Central memory CD4-positive, alpha-beta T cell (primary cell): ENCODE data around the gene TMEM38A.
"Not testable (repeated sequence)": the region's sequence is repeated elsewhere in the genome, so short reads cannot be mapped to it uniquely, and the experiment has no call there.

ENCODE experiments used
- DNase-seq: peaks from one replicate; pipeline ENCODE4 v3.0.0; 2022

TMEM38A gene

DNA sequence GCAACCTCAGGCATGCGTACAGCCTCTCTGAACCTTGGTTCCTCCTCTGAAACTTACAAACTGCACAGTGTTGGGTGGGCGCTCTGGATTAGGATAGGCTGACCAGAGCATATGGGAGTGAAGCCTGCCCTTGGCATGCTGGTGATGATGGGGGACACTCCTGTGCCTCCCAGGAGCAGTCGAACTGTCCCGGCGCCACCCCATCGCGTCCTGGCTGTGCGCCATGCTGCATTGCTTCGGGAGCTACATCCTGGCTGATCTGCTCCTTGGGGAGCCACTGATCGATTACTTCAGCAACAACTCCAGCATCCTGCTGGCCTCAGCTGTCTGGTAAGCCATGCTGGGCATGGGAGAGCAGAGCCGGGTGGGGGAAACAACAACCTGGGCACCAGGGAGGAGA is 18.9 kb downstream of the TMEM38A start:
- no peak for DNase-seq

DNA sequence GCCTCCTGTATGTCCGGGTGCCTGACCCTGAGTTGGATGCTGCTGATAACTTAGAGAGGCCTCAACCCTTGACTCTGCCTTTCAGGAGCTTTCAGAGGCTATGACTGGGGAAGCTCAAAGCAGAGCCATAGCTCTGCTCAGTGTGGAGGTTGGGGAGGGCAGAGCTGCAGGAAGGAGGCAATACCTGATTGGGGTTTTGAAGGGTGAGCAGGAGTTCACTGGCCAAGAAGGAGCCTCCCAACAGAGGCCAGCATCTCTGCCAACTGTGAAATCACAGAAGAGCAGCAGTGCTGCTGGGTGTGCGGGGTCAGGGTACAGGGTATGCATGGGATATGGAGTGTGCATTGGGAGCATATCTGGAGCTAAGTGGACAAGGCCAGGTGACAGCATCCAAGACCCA is 21.6 kb downstream of the TMEM38A start:
- DNase-seq, result no peak

DNA sequence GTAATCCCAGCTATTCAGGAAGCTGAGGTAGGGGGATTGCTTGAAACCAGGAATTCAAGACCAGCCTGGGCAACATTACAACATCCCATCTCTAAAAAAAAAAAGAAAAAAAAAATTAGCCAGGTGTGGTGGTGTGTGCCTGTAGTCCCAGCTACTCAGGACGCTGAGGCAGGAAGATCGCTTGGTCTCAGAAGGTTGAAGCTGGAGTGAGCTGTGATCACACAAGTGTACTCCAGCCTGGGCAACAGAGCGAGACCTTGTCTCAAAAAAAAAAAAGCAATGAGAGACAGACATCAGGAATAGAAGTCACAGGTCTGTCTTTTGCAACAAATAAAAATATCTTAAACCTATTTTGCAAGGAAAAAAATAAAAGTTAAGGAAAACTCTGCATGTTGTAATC is 23.3 kb downstream of the TMEM38A start:
- DNase-seq, result no peak

DNA sequence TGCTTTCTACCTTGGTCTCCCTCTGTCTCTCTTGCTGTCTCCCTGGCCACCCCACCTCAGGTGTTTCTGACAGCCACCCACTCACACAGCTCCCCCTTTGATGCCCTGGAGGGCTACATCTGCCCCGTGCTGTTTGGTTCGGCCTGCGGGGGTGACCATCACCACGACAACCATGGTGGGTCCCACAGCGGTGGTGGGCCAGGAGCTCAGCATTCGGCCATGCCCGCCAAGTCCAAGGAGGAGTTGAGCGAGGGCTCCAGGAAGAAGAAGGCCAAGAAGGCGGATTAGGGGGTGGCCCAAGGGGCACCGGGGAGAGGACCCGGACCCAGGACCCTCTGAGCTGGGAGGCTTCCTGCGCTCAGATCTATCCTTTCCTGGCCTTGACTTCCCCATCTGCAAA is 27.1 kb downstream of the TMEM38A start:
- DNase-seq, result no peak

DNA sequence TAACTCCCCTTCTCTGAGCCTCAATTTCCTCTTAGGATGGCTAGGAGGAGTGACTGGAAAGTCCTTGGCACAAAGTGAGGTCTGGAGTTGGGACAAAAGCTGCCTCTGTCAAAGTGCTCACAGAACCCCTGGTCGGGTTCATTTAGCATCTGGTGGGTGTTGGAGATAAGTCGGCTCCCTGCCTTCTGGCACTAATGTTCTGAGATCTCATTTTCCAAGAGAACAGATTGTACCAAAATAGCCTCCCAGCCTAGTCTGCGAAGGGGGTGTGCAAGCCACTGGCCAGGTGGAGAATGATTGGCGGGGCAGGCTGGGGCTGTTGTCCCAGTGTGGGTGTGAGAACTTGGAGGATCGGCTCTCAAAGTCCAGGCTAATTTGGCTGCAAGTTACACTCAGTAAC is 38.0 kb downstream of the TMEM38A start:
- no peak for DNase-seq

DNA sequence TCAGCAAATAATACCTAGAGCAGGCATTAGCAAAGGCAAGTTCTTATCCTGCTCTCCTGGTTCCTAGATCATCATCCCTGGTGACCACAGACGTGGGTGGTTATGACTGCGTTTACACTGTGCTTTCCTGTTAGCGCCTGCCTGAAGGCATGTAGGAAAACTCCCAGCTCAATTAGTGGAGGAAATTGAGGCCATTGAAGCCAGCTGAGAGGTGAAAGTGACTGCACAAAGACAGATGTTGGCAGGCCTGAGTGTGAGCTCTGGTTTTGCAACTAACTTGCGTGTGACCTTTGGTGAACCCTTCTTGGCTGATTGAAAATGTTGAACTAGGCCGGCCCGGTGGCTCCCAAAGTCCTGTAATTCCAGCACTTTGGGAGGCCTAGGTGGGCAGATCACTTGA is 41.2 kb downstream of the TMEM38A start:
- DNase-seq, result no peak

DNA sequence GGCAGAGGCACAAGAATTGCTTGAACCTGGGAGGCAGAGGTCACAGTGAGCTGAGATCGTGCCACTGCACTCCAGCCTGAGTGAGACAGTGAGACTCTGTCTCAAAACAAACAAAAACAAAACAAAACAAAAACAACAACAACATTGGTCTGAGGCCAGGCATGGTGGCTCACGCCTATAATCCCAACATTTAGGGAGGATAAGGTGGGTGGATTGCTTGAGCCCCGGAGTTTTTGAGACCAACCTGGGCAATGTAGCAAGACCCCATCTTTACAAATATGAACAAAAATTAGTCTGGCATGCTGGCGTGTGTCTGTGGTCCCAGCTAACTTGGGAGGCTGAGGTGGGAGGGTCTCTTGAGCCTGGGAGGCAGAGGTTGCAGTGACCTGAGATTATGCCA is 42.7 kb downstream of the TMEM38A start:
- no peak for DNase-seq

DNA sequence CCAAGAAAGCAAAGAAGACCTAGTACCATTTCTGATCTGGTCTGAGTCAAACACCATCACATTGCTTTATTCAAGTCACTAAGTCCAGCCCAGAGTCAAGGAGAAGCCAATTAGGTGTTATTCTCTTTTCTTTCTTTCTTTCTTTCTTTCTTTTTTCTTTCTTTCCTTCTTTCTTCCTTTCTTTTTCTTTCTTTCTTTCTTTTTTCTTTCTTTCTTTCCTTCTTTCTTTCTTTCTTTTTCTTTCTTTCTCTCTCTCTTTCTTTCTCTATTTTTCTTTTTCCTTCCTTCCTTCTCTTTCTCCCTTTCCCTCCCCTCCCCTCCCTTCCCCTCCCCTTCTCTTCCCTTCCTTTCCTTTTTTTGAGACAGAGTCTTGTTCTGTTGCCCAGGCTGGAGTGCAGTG is 49.9 kb downstream of the TMEM38A start:
- DNase-seq, result not testable (repeated sequence)

DNA sequence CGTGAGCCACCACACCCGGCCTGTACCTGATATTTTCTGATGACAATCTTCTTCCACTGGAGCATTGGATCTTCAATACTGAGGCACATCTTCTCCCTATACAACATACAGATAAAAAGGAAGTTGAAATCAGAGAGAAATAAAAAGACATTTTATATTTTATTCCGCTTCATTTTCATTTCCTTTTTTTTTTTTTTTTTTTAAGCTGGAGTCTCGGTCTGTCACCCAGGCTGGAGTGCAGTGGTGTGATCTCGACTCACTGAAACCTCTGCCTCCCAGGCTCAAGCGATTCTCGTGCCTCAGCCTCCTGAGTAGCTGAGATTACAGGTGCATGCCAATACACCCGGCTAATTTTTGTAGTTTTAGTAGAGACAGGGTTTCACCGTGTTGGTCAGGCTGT is 51.4 kb downstream of the TMEM38A start:
- not testable (repeated sequence) for DNase-seq

DNA sequence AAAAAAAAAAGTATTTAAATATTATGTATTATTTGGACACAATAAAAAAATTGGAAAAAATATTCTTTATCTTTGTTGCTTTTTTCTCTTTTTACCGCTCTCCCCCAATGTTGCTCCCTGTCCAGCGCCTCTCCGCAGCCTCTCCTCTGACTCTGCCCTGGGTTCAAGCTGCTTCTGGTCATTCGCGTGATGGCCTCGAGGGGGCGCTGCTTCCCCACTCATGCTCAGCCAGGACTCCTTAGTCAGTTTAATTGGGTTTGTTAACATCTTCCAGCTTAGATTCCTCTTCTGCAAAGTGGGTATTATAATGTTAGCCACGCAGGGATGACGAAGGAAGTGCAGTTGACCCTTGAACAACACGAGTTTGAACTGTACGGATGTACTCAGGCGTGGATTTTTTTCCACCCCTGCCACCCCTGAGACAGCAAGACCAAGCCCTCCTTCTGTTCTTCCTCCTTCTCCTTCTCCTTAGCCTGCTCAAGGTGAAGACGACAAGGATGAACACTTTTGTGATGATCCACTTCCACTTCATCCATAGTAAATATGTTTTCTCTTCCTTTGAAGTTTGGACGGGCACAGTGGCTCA is 53.9 kb downstream of the TMEM38A start:
- DNase-seq, result peak; percentile 10

DNA sequence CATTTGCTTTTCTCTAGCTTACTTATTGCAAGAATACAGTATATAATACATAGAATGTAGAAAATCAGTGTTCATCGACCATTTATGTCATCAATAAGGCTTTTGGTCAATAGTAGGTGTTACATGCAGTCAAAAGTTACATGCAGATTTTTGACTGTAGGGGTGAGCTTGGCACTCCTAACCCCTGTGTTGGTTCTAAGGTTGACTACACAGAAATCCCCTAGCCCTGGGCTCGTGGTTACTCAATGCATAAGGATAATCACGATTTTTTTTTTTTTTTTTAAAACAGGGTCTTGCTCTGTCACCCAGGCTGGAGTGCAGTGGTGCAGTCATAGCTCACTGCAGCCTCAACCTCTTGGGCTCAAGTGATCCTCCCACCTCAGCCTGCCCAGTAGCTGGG is 54.7 kb downstream of the TMEM38A start:
- DNase-seq, result no peak

DNA sequence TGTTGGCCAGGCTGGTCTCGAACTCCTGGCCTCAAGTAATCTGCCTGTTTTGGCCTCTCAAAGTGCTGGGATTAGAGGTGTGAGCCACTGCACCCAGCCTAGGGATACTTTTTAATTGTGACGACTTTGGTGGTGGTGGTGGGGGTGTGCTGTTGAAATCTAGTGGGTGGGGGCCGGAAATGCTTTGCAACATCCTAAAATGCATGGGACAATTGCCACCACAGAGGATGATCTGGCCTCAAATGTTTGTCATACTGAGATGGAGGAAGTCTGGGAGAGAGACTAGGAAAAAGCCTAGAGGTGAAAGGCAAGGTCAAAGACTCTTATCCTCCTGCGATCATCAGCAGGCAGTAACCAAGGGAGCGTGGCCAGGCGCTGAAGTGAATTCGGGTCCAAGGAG is 60.1 kb downstream of the TMEM38A start:
- no peak for DNase-seq

DNA sequence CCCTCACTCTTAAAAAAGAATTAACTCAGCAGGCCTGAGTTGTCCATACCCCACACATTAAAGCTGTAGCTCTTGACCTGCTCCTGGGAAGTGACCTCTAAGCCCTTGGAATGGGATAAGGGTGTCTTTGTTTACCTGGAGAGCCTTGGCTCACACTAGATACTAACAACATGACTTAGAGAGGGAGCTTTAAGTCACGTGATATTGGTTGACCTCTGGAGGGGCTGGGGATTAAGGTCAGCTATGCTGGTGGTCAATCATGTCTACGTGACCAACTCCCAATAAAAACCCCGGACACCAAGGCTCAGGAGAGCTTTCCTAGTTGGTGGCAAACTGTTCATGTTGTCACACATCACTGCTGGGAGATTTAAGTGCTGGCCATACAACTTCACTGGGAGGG is 61.7 kb downstream of the TMEM38A start:
- DNase-seq, result no peak

DNA sequence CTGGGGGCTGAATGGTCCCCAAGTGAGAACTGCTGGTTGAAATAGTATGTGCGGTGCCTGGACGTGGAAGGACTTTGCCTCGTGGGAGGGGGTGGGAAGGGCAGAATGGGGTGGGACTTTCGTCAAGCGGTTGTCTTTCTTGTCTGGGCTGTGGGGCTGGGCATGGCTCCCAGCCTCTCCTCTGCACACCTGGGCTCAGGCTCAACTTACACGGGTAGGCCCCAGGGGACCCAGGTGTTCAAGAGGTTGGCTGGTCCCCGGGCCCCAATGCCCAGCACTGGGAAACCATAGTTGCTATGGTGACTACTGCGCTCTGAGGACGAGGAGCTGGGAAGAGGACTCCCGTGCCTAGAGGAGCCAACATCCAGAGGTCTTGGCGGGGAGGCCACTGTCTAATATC is 66.0 kb downstream of the TMEM38A start:
- no peak for DNase-seq

DNA sequence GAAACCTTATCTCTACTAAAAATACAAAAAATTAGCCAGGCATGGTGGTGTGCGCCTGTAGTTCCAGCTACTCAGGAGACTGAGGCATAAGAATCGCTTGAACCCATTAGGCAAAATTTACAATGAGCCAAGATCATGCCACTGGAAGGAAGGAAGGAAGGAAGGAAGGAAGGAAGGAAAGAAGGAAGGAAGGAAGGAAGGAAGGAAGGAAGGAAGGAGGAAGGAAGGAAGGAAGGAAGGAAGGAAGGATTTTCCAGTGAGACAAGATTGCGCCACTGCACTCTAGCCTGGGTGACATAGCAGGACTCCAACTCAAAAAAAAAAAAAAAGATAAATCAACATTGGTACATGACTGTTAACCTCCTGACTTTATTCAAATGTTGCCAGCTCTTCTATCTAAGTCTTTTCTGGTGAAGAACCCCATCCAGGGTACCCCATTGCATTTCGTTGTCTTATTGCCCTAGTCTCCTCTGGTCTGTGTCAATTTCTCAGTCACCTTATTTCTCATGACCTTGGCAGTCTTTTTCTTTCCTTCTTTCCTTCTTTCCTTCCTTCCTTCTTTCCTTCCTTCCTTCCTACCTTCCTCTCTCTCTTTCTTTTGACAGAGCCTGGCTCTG is 74.8 kb downstream of the TMEM38A start:
- DNase-seq, result not testable (repeated sequence)

DNA sequence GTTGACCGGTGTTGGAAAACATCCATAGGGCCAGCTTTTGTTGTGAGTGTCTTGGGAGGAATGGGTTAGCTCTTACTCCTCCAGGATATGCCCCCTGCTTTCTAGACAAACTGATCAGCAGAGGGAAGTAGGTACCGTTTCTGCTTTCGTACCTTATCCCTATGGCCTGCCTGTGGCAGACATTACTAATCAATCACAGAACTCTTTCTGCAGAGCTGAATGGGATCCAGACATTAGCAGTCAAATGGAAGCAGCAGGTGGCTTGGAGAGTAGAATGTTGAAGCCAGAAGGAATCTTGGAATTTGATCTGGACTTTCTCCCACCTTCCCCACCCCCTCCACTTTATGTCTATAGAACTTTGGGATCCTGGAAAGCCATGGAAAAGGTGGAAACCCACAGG is 75.8 kb downstream of the TMEM38A start:
- no peak for DNase-seq

DNA sequence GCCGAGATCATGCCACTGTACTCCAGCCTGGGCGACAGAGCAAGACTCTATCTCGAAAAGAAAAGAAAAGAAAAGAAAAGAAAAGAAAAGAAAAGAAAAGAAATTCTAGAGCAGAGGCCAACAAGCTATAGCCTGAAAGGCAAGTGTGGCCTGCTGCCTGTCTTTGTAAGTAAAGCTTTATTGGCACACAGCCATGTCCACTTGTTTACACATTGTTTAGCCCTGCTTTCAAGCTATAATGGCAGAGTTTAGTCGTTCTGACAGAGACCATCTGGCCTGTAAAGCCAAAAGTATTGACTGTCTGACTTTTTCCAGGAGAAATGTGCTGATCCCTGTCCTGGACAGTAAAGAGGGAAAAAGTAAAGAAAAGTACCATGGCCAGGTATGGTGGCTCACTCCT is 77.0 kb downstream of the TMEM38A start:
- no peak for DNase-seq

DNA sequence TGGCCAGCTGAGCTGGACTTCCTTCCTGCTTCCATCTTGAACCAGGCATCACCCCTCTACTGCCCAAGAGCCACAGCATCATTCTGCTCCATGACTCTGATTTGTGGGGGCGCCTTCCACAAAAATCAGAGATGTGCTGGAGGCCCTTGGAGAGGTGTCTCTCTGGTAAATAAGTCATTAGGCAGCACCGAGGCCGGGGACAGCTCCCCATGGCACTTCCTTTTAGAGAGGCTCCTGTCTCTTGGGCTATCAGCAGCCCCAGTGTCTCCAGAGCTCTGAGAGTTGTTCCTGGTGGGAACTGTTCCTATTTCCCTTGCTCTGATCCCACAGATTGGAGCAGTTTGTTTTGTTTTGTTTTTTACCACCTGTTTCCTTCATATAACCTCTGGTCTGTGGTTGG is 78.6 kb downstream of the TMEM38A start:
- DNase-seq, result no peak
